Fibroblast of lung (primary cell): ENCODE results near the gene CHST9.

Experiments
- CTCF ChIP-seq, 2 donors: IDR thresholded peaks in 1 of 2; conservative IDR thresholded peaks in 1 of 2; 1 replicate in 1 of 2; 2 replicates in 1 of 2; pipeline ENCODE4 v1.5.1; 2011 to 2012; ENCODE audit warnings: low read length in 2 of 2, control low read depth in 1 of 2, inconsistent platforms in 1 of 2, low read depth in 1 of 2, mild to moderate bottlenecking in 1 of 2
- EZH2 ChIP-seq: IDR thresholded peaks from 2 replicates; pipeline ENCODE4 v1.5.1; 2012; ENCODE audit warnings: low read length, control low read depth, mild to moderate bottlenecking; ENCODE audit errors: missing control alignments

- TF ChIP-seq EZH2 (no peak), CTCF (conservative IDR thresholded peaks at IDR 0.05 in 1 of 2, IDR thresholded peaks at IDR 0.05 in 1 of 2; ENCODE audit: low read depth in 1 of 2, low read length in 2 of 2) (no peak)
Measured at GRCh38 chr18:26908906-26909305, 276.2 kb downstream of the CHST9 start.
